Activated CD8-positive, alpha-beta memory T cell treated with anti-CD3 and anti-CD28 coated beads, Interleukin-2, amount 50 U/mL, for 1 hour (primary cell): Measurements from ENCODE around the gene CHCHD4.
"Not testable (repeated sequence)": the region's sequence is repeated elsewhere in the genome, so short reads cannot be mapped to it uniquely, and the experiment has no call there.

Experiments used
- DNase-seq: peaks from one replicate; pipeline ENCODE4 v3.0.0-alpha.2; 2020; ENCODE audit errors: extremely low read depth

Gene CHCHD4

DNA sequence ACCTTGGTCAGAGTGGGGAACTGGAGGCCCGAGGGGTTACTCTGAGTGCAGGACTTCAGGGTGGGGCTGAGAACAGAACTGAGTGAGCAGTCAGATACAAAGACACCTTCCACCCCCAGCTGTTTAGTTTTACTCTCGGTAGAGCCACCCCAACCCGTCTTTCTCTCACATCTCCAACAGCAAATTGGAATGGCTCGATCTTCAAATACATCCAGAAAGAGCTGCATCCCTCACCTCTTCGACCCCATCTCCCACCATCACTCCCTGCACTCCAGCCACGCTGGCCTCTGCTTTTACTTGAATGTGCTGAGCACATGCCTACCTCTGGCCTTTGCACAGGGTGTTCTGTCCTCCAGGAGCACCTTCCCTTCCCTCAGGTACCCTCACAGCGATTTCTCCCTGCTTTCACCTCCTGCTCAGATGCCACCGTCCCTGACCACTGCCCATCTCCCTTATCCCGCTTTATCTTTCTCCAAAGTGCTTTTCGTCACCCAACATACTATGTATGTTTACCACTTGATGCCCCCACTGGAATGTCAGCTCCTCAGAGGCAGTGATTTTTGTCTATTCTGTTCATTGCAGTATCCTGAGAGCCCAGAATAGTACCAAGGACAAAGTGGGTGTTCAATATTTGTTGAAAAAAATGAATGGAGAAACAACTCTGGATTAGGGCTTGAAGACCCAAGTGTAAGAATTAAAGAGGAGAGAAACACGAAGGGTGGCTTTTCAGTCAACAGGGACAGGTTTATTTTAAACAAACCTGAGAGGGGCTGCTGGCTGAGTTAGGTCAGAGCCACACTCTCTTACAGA is 4.4 kb downstream of the CHCHD4 start:
- no peak for DNase-seq

DNA sequence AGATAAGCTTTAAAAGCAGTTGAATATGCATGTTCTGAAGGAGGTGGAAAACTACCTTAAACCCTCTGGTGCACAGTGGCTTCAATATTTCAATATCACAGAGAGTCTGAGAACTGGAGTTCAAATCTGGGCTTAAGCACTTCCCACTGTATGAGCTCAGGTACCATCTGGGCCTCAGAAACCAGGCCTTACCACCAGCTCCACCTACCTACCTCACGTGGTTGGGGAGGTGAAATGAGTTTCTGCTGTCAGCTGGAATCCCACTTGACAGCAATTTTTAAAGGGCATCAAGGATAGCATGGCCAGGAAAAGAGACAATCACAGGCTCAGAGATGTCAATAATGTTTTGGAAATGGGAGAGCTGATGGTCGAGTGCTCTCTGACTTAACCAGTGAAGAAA is 5.0 kb downstream of the CHCHD4 start:
- DNase-seq: no peak

DNA sequence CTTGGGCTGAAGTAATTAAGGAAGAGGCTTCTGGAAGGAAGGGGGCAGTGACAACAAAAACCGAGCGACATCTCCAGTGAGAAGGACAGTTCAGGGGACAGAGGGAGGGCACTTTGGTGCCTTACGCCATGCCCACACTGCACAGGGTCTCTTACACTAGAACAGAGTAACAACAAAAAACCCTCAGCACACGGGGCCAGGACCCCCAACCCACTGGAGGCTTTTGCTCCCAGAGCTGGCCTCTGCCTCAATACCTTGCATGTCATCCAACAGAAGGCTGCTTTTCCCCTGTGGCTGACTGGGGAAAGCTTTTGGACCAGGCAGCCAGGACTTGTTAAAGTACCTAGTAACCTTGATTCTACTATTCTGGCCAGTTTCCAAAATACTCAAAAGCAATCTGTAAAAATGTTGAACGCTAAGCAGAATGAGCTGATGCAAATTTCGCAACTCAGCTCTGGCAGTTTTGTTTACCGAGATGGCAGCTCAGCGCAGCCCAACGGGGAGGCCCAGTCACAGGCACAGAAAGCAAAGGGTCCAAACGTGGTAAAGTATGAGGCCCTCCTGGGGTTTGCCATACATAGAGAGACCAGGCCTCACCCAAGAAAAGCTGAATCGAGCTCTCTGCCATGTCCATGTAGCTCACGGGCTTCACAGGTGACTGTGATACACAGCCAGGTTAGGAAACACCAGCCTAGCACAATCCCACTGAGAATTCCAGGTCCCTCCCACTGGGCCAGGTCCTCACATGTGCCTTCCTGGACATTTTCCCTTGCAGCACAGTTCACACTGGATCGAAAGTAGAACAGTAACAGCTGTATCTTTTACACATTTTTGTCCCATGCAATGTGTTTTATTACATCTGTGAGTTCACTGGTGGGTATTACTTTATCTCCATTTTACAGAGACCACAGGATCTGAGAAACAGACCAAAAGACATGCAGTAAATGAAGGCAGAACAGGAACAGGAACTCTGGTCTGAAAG is 6.0 kb downstream of the CHCHD4 start:
- DNase-seq: no peak

DNA sequence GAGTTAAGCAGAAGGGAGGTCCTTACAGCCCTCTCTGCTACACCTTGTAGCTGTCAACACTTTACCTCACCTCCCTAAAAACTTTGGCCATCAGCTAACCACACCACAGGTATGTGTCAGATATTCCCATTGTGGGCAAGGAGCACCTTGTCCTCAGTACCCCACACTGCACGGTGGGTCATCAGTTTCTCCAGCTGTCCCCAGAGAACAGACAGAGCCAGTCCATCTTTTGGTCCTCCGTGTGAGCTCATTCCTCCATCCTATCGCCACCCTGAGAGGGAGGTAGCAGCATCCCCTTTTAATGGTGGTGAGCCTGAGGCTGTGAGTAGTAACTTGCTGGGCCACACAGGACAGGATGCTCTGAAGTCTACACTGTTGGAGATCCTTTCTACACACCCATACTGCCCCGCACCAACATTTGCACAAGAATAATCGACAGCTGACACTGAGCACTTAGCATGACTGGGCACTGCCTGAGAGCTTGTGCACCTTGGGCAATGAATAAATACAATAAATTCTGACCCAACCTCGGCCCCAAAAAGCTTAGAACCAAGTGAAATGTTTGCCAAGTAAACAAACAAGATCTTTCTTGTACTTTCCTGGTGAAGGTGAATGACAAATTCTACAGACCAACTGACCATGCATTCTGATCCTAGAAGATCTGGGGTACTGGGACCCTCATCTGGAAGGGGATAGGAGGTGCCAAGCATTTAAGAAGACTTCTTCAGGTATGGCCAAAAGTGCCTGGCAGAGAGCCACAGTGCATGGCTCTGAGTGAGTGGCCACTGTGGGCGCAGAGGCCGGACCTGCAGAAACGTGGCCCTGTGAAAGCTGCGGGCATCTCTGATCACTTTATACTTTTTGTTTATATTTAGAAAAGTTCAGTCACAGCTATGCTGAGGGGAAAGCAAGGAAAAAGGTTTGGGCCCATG is 6.9 kb downstream of the CHCHD4 start:
- no peak for DNase-seq

DNA sequence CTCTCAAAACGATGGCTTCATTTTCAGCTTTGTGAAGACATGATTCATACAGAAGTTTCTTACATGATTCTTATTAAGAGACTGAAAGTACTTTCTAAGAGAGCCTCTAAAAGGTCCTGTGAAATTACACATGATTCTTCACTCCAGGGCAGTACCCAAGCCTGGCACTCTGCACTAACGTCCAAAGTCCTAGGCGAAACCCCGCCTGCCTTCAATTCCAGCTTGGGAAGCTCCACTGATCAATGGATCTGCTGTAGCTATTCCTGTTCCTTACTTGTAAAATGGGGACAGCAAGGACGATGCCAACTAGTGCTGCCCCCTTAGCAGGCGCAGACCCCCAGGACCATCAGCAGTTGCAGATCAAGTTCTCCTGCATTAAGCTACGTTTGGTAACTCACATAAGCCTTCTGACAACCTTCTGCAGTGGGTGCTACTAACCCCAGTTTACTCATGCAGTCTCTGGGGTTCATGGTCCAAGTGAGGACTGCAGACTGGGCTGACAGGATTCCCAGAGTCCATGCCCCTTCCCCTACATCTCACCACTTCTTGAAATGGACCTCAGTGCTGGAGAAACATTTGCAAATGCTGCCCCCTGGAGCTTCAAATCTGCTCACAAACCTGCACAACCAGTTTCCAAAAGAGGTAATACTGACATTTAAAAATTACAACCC is 10.6 kb downstream of the CHCHD4 start:
- DNase-seq: no peak

DNA sequence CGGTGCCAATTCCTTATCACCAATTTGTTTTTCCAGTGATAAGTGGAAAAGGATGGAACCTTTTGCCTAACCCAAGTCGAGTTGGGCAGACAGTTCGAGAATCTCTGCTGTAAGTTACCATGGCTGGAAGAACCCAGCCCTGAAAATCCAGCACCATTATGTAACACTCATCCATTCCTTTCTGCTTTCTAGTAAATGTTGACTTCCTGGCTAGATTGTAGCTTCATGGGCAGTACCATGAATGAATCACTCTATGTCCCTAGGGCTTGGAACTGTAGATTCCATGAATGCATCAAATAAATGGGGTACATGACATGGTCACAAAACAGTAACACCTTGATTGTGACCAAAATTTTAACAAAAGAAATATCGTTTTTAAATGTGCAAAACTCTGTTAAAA is 14.0 kb downstream of the CHCHD4 start:
- DNase-seq: no peak

DNA sequence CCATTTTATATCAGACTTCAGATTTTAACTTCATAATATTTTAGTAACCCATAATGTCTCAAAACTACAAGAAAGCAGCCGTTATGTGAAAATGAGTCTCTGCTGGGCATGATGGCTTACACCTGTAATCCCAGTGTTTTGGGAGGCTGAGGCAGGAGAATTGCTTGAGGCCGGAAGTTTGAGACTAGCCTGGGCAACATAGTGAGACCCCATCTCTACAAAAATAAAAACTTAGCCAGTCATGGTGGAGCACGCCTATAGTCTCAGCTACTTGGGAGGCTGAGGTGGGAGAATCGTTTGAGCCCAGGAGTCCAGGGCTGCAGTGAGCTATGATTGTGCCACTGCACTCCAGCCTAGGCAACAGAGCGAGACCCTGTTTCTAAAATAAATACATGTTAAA is 14.8 kb downstream of the CHCHD4 start:
- DNase-seq: not testable (repeated sequence)

DNA sequence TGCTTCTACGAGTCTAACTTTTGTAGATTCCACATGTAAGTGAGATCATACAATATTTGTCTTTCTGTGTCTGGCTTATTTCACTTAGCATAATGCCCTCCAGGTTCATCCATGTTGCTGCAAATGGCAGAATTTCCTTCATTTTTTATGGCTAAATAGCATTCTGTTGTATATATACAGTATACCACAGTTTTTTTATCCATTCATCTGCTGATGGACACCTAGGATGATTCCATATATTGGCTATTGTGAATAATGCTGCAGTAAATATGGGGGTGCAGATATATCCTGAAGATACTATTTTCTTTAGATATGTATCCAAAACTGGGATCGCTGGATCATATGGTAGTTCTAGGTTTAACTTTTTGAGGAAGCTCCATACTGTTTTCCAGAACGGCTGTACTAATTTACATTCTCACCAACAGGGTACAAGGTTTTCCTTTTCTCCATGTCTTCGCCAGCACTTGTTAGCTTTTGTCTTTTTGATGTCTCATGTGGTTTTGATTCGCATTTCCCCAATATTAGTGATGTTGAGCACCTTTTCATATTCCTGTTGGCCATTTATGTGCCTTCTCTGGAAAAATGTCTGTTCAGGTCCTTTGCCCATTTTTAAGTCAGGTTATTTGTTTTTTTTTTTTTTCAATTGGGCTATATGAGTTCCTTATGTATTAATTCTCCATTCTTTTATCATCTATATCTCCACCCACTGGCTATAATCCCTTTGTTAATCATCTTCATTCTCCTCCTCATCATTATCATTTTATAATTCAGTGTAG is 26.9 kb downstream of the CHCHD4 start:
- DNase-seq: no peak

DNA sequence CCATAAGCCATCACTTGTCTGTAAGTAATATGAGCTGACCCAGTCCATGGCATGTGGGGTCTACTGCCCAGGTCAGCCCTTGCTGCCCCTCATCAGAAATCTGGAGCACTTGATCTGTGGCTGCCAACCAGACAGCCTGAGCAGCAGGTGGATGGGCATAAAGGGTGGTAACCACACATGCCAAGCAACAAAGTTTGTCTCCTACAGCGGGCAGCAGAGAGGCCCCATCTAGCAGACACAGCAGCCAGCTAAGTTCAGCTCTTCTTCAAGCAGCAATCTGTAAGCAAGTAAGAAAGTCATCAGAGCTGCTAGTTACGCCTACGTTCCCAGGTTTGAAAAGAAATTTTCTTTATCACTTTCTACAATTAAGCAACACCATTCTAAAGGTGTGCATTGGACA is 27.9 kb downstream of the CHCHD4 start:
- no peak for DNase-seq

DNA sequence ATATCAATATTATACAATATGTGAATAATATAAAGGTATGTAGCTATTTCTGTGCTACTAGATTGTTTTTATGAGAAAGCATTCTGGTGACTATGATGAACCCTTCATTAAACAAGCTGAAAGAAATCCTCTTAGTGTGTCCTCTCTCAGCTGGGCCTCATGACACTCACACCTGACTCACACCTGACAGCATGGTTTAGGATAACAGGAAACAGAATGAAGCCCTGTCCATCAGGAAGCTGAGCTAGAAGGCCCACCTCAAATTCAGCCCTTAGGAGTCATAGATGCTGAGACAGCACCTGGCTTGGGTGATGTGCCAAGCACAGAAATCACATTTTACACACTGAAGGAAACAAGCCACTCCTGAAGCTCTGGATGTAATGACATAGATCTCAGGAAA is 30.8 kb downstream of the CHCHD4 start:
- no peak for DNase-seq

DNA sequence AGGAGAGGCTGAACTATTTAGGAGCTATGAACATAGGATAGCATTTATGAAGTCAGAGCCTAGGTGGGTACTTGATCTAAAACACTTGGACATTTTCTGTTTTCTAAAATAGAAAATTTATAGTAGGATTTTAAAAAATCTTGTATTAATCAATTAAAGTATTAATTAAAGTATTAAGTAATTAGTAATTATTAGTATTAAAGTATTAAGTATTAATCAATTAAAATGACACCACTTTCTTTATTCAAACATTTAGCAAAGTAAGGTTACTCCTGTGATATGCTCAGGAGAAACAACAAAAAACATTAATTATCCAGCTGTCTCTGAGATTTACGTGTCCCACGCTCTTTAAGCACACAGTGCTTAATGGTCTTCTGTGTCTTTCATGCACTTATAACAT is 32.2 kb downstream of the CHCHD4 start:
- no peak for DNase-seq

DNA sequence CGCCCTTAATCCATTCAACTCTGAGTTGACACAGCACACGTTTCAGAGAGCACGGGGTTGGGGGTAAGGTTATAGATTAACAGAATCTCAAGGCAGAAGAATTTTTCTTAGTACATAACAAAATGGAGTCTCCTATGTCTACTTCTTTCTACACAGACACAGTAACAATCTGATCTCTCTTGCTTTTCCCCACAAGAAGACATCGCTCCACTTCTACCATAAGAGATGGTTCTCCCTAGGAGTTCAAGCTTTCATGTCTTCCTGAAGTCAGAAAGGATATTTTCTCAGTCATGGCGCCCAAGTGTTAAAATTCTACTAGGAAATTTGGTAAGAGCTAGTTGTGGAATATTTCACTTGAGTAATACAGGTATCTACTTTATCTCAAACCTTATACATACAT is 32.7 kb downstream of the CHCHD4 start:
- not testable (repeated sequence) for DNase-seq

DNA sequence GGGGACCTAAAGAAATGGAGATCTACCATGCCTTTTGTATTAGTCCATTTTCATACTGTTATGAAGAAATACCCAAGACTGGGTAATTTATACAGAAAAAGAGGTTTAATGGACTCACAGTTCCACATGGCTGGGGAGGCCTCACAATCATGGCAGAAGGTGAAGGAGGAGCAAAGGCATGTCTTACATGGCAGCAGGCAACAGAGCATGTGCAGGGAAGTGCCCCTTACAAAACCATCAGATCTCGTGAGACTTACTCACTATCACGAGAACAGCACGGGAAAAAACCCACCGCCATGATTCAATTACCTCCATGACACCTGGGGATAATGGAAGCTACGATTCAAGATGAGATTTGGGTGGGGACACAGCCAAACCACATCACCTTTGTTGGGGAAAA is 37.2 kb downstream of the CHCHD4 start:
- DNase-seq: not testable (repeated sequence)

DNA sequence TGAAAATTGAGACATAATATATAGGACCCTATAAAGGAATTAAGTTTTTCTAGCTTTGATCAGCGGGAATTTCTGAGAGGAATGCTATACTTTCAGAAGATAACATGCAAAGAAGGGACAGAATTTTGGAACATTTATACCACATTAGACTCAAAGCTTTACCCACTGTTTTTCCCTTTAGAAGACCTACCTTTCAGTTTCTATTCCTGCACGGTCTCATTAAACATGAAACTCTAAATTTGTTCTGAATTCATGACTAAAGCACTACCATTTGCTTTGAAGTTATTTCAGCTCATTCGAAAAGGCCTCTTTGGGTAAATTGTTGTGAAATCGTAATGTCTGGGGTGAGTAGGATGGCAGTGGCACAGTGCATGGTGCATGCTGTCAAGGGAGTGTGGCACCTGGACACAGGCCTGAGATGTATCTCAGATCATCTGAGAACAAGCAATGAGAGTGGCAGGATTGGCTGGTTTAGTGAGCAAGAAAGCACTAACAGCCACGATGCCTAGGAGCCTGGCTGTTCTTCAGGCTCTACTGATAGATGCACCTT is 42.5 kb downstream of the CHCHD4 start:
- no peak for DNase-seq

DNA sequence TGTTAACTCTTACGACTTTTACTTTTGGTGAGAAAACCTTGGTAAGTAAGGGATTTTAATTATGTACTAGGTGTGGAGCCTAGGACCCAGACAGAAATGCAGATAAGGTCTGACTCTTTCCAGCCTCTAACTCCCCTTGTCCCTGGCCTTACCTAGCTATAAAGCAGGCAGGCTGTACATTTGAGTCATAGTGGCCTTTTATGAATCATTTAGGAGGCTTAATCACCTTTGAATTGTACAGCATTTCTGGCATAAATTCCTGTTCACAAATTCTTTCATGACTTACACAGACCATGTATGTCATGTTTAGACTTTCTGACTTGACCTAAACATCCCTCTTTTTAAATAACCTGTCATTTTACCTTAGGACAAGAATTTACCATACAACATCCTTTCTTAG is 47.4 kb downstream of the CHCHD4 start:
- DNase-seq: no peak

DNA sequence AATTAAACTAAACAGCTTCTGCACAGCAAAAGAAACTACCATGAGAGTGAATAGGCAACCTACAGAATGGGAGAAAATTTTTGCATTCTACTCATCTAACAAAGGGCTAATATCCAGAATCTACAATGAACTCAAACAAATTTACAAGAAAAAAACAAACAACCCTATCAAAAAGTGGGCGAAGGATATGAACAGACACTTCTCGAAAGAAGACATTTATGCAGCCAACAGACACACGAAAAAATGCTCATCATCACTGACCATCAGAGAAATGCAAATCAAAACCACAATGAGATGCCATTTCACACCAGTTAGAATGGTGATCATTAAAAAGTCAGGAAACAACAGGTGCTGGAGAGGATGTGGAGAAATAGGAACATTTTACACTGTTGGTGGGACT is 49.4 kb downstream of the CHCHD4 start:
- not testable (repeated sequence) for DNase-seq

DNA sequence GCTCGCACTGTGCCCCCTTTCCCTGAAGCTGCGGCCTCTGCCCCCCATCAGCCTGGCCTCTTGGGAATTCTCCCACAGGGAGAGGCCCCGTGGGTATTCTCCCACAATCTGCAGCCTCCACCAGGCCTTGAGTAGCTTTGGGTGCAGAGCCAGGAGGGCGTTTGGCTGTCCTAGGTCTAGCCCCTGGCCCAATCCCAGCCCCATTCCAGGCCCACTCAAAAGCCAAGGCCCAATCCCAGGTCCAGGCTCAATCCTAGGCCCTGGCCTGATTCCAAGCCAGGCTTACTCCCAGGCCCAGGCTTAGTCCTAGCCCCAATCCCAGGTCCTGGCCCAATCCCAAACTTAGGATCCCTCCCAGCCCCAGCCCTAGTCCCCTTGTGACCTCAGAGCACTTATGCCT is 59.8 kb downstream of the CHCHD4 start:
- no peak for DNase-seq

DNA sequence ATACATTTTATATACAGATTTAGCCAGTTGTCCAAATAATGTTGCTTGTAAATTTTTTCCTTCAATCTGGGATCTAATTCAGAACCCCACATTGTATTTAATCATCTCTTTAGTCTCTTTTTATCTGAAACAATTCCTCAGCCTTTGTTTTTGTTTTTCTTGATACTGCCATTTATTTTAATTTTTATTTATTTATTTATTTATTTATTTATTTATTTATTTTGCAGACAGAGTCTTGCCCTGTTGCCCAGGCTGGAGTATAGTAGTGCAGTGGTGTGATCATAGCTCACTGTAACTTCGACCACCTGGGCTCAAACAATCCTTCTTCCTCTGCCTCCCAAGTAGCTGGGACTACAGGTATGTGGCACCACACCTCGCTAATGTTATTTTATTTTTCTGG is 61.5 kb downstream of the CHCHD4 start:
- DNase-seq: no peak
